Heart left ventricle (tissue), 16 donors: ENCODE measurements around the gene TRIM33. TPM values are rescaled to one million over a fixed set of nuclear protein-coding genes. Genes with fewer than 3 reads are reported as not detected.
"Not testable (repeated sequence)": the region's sequence is repeated elsewhere in the genome, so short reads cannot be mapped to it uniquely, and the experiment has no call there.

Experiments used
- ATAC-seq, 4 donors: fragments of 200-7000 bp; cut with Tn5 transposase; one replicate each; pipeline ENCODE4 v1.9.1; 2020 to 2022; ENCODE audit warnings: moderate library complexity in 4 of 4, mild to moderate bottlenecking in 3 of 4, moderate number of reproducible peaks in 1 of 4
- DNase-seq, 5 donors: peaks; one replicate each; pipeline ENCODE4 v3.0.0-alpha.2; 2020
- H3K27ac ChIP-seq, 12 donors: fragments of 200-600 bp; sonication (generic) in 4 of 12; one replicate each; pipeline versions ENCODE4 v1.5.0 to v1.8.0; 2016 to 2022; ENCODE audit warnings: mild to moderate bottlenecking in 2 of 12
- H3K27me3 ChIP-seq, 9 donors: fragments of 200-600 bp; sonication (generic) in 2 of 9; one replicate each; pipeline versions ENCODE4 v1.5.1 to v1.8.0; 2016 to 2022; ENCODE audit warnings: mild to moderate bottlenecking in 3 of 9
- H3K36me3 ChIP-seq, 9 donors: fragments of 200-600 bp; sonication (generic) in 2 of 9; one replicate each; pipeline versions ENCODE4 v1.5.0 to v1.8.0; 2018 to 2022; ENCODE audit warnings: mild to moderate bottlenecking in 2 of 9
- H3K4me1 ChIP-seq, 12 donors: fragments of 200-600 bp; sonication (generic) in 4 of 12; one replicate each; pipeline versions ENCODE4 v1.5.0 to v1.8.0; 2016 to 2022; ENCODE audit warnings: mild to moderate bottlenecking in 3 of 12
- H3K4me3 ChIP-seq, 12 donors: fragments of 200-600 bp; sonication (generic) in 4 of 12; one replicate each; pipeline versions ENCODE4 v1.5.0 to v1.8.0; 2017 to 2022; ENCODE audit warnings: mild to moderate bottlenecking in 9 of 12, moderate library complexity in 4 of 12
- H3K9me3 ChIP-seq, 12 donors: fragments of 200-600 bp; sonication (generic) in 4 of 12; one replicate each; pipeline versions ENCODE4 v1.5.0 to v1.8.0; 2016 to 2022; ENCODE audit warnings: mild to moderate bottlenecking in 1 of 12
- POLR2A ChIP-seq, 2 donors: fragments of 450-650 bp; IDR thresholded peaks; one replicate each; pipeline ENCODE4 v1.6.1; 2017; ENCODE audit warnings: antibody characterized with exemption in 2 of 2, mild to moderate bottlenecking in 2 of 2, moderate library complexity in 2 of 2
- WGBS, 4 donors: extraction: QIAGEN DNeasy Blood & Tissue Kit in 2 of 4; methylation state at CpG; one replicate each; pipeline versions ENCODE4 v1.1.5 to v1.1.7; 2013 to 2018; 5-methylcytosine and 5-hydroxymethylcytosine counted together
- intact Hi-C, 10 donors: fragments of 100-400 bp; cut with DNase I; formaldehyde crosslinking; loops; one replicate each; pipeline versions ENCODE4 v1.11.1 to v1.14.2; 2022
- polyA plus RNA-seq, 2 donors: library from polyadenylated mRNA; stranded (reverse); fragments of 200-250 nt; gene quantifications; one replicate each; pipeline ENCODE4 v1.2.3, GENCODE V29; 2013
- total RNA-seq, 9 donors: library from RNA; depleted of rRNA in 2 of 9; stranded (reverse); fragments of >200 nt in 2 of 9; fragmentation: NEBNext Ultra II Directional in 3 of 9; extraction: Animal tissue kit (Norgen Biotek cat#: 25700) in 3 of 9; gene quantifications; one replicate each; pipeline versions ENCODE4 v1.1.0 to v1.2.4, GENCODE V29; 2016 to 2023
- TF ChIP-seq, protein P1 (sequence below), 12 donors: fragments of 200-600 bp; sonication (generic) in 4 of 12; IDR thresholded peaks; one replicate each; pipeline versions ENCODE4 v1.5.0 to v1.8.0; 2018 to 2022; ENCODE audit warnings: antibody characterized with exemption in 12 of 12, mild to moderate bottlenecking in 5 of 12
- donor health status: ischemic (EF 13 %, LVEDD 7.1; RV severe dilation, severe dysfunction).
- donor health status: healthy with polysubstance abuse.
- donor health status: DM: no; HTN: yes; CAD: no.
- donor health status: DM: no; HTN: no; CAD: no.
- donor health status: ischemic (EF 25% LVEDD 6.9; RV normal size, moderate dysfunction).
- donor health status: ischemic (EF 25% LVEDD 5.7; RV mildly dilated, moderate dysfunction).
- donor health status: healthy.
- donor health status: DM: yes; HTN: yes; CAD: no.
- donor health status: ischemic (EF 35%, LVEDD 5.7; RV mildly dilated, moderate dysfunction).
- donor health status: nonischemic (EF 11% LVEDD 7.7; RV severe dilation, severe dysfunction).
- donor health status: DM: yes; HTN: yes; CAD: no.
- donor health status: PGD.
- donor health status: ischemic (EF 29% LVEDD 5.4; RV normal size, mild dysfunction).
- donor health status: nonischemic (EF 23%, LVEDD 6.1; RV moderate dilation, normal function).

Gene TRIM33
- total and polyA plus RNA-seq, 11 donors, result 6.1 to 30.8 (median 17.3) TPM

GRCh38 chr1:114388432-114389003, 122.5 kb downstream of the TRIM33 start:
- WGBS, 4 donors, result 17 to 22% (median 18%) methylated on average over 1 of the region's 1 CpG
- H3K36me3 ChIP-seq, result peaks cover 0 to 25% (median 9%) of the 10 kb centered on the region in 9 donors
- H3K27me3 ChIP-seq, result no peaks in the 10 kb centered on the region
- no peak for ATAC-seq
- intact Hi-C loops, result no loop called here
- TF ChIP-seq POLR2A (IDR thresholded peaks at IDR 0.05), result no peak
- TF ChIP-seq, protein P1, sequence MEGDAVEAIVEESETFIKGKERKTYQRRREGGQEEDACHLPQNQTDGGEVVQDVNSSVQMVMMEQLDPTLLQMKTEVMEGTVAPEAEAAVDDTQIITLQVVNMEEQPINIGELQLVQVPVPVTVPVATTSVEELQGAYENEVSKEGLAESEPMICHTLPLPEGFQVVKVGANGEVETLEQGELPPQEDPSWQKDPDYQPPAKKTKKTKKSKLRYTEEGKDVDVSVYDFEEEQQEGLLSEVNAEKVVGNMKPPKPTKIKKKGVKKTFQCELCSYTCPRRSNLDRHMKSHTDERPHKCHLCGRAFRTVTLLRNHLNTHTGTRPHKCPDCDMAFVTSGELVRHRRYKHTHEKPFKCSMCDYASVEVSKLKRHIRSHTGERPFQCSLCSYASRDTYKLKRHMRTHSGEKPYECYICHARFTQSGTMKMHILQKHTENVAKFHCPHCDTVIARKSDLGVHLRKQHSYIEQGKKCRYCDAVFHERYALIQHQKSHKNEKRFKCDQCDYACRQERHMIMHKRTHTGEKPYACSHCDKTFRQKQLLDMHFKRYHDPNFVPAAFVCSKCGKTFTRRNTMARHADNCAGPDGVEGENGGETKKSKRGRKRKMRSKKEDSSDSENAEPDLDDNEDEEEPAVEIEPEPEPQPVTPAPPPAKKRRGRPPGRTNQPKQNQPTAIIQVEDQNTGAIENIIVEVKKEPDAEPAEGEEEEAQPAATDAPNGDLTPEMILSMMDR (IDR thresholded peaks at IDR 0.05), result no peak
- no peak overlapping the region for H3K4me3 ChIP-seq
- H3K9me3 ChIP-seq, result peaks cover 0 to 32% (median 17%) of the 10 kb centered on the region in 12 donors
- DNase-seq, result no peak
- no peak overlapping the region for H3K27ac ChIP-seq
- H3K4me1 ChIP-seq, result peaks cover 0 to 13% (median 0%) of the 10 kb centered on the region in 12 donors

- H3K4me3 ChIP-seq, ATAC-seq, H3K27ac ChIP-seq, H3K27me3 ChIP-seq, DNase-seq, intact Hi-C loops: not testable (repeated sequence)
- peaks cover 0 to 16% (median 8%) of the 10 kb centered on the region in 9 donors for H3K36me3 ChIP-seq
- H3K4me1 ChIP-seq, result peaks cover 0 to 13% (median 0%) of the 10 kb centered on the region in 12 donors
- H3K9me3 ChIP-seq, result peaks cover 0 to 39% (median 17%) of the 10 kb centered on the region in 12 donors
- WGBS, 4 donors, result 88 to 95% (median 93%) methylated on average over 6 of the region's 6 CpGs
Measured at GRCh38 chr1:114387585-114387984, 123.4 kb downstream of the TRIM33 start.

- Histone ChIP-seq H3K4me1 (peaks cover 0 to 13% (median 0%) of the 10 kb centered on the region in 12 donors), H3K9me3 (peaks cover 0 to 39% (median 17%) of the 10 kb centered on the region in 12 donors), H3K27me3 (no peaks in the 10 kb centered on the region), H3K36me3 (peaks cover 0 to 10% (median 3%) of the 10 kb centered on the region in 9 donors), H3K4me3 (no peak overlapping the region), H3K27ac (no peak overlapping the region)
- ATAC-seq, result peak in 1 of 4 donors; percentile 20
- 54 to 69% (median 66%) methylated on average over 1 of the region's 1 CpG for WGBS, 4 donors
- intact Hi-C loops, result no loop called here
- DNase-seq, result no peak
- TF ChIP-seq, protein P1 (IDR thresholded peaks at IDR 0.05), result no peak
Measured at GRCh38 chr1:114387010-114387360, 124.0 kb downstream of the TRIM33 start.

DNA sequence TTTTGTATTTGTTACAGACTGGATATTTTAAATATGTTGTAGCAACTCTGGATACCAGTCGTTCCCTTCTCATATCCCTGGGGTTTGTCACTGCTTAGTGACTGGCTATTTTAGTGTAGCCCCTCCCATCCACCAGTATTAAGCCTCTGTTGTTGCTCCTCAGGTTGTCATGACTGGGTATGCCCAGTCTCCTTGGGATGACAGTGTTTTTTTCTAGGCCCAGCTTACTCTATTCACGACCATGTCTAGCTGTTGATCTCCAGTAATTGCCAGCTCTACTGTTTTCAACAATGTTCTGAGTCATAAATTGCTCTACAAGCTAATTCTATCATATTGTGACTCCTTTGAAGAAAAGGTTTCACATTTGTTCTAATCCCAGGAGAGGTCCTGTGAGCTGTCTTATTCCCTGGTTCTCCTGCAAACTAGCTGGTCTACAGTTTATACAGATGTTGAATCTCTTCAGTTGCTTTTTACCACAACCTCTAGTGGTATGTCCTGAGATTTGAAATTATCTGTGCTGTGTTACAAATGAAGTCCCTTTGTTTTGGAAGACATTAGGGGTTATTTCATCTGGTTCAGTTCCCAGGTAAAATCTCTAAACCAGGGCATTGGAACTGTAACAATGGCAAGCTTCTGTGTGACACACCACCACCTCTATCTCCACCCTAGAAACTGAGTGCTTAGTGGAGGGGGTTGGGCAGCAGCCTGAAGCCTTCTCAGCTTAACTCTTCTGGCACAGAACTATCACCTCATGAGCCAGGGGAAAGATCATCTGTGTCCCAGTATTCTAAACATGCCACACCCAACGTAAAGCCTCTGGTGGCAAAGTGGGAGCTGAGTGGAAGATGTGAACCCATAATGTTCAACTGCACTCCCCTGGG, 124.6 kb downstream of the TRIM33 start:
- no peak overlapping the region for H3K4me3 ChIP-seq
- H3K36me3 ChIP-seq, result peaks cover 0 to 6% (median 0%) of the 10 kb centered on the region in 9 donors
- no peak overlapping the region for H3K27ac ChIP-seq
- intact Hi-C loops, result no loop called here
- WGBS, 4 donors, result 44 to 51% (median 49%) methylated on average over 3 of the region's 3 CpGs
- peaks cover 0 to 39% (median 17%) of the 10 kb centered on the region in 12 donors for H3K9me3 ChIP-seq
- DNase-seq, result no peak
- H3K27me3 ChIP-seq, result no peaks in the 10 kb centered on the region
- ATAC-seq, result peak in 3 of 4 donors; percentile 26 to 28 (median 27)
- peaks cover 0 to 13% (median 0%) of the 10 kb centered on the region in 12 donors for H3K4me1 ChIP-seq
- no peak for TF ChIP-seq POLR2A (IDR thresholded peaks at IDR 0.05)
- TF ChIP-seq, protein P1 (IDR thresholded peaks at IDR 0.05), result no peak
